Measurements from ENCODE around the gene DMC1.
"Not testable (repeated sequence)": the region's sequence is repeated elsewhere in the genome, so short reads cannot be mapped to it uniquely, and the experiment has no call there.

DMC1 gene

DNA sequence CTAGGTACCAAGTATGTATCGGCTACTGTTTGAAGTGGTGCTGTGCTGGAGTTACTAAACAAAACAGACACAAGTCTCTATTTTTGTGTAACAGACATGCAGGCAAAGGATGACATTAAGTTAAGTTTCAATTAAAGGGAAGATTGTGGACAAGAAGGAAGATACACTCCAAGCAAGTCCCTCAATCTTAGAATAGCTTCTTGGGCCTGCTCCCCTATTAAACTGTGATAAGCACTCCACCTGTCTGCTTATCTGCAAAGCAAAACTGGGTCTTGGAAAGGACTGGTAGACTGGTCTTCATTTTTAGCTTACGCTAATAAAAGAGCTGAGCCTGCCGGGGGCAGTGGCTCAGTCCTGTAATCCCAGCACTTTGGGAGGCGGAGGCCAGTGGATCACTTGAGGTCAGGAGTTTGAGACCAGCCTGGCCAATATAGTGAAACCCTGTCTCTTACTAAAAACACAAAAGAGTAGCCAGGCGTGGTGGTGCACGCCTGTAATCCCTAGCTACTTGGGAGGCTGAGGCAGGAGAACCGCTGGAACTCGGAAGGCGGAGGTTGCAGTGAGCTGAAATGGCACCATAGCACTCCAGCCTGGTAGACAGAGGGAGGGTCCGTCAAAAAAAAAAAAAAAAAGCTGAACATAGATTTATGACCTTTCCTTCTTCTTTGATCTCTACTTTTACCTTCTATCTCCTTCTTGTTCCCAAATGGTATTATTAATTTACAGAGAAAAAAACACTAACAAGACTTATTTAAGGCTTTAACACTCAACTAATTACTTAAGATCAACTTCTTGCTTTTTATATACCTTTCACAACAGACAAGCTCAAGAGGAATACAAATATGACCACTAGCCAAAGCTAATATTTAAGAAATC is 67.9 kb downstream of the DMC1 start:
- no peak for DNase-seq (ENCODE audit: low read depth, low spot score)

DNA sequence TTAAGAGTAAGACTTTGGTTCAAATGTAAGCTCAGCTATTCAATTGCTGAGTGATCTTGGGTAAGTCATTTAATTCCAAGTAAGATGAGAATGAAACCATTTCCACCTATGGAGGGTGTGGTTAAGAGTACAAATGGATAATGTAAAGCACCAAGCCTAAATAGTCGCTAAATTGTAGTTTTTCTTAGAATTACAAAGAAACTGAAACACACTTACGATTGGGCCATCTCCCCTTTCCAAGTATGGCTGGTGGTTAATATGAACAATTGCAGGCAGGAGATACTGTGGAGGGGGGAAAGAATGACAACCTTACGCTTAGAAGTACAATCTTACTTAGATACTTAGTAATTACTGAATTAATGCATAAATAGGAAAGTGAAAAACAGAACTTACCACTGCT is 72.1 kb downstream of the DMC1 start:
- no peak for DNase-seq (ENCODE audit: low read depth, low spot score)

DNA sequence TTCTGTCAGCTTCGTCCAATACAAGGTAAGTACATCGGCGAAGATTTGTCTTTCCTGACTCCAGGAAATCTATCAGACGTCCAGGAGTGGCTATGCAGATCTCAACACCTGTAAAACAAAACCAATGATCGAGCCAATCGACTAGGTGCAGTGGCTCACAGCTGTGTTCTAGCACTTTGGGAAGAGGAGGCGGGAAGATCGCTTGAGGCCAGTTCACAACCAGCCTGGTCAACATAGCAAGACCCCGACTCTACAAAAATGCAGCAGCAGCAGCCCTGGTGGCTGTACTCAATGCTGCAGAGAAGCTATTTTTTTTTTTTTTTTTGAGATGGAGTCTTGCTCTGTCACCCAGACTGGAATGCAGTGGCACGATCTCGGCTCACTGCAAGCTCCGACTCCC is 75.0 kb downstream of the DMC1 start:
- DNase-seq (ENCODE audit: low read depth, low spot score) = no peak

DNA sequence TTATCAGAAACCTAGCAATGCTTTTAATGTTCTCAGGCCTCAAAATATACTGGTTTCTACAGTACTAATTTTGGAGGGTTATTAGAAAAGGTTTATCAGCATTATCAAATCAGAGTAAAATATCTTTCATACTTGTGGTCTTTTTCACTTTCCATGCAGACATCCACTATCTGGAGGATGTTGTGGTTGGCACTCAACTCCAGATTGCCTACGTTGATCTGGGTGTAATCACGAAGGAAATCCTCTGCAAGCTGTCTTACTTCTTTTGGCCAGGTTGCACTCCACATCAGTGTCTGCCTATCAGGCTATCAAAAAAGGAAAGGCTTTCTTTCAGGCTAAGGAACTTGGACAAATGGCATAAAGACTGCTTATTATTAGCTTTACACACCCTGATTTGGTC is 75.5 kb downstream of the DMC1 start:
- no peak for DNase-seq (ENCODE audit: low read depth, low spot score)

DNA sequence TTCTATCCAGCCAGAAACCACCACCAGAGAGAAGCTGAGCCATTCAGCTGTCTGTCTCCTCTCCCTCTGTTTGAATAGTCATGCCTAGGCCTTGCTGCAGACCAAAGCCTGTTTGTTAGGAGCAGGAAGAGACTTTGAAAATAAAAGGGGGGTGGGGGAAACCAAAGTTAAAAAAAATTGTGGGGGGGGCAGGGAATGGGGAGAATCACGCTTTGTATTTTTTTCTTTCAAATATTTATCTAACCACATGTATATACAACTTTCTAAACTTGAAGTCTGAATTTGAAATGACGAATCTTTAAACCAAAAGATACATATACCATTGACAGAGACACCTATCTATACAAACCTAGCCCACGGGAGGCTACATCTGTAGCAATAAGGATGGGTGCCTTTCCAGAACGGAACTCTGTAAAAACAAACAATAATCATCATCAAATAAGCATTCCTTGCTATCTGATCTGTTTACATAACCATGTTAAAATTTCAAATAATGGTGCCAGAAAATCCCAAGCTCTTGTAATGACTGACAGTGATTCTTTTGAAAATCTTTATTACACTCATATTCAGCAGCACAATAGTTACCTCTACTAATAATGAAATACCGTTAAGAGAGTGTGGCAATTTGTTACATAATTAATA is 78.2 kb downstream of the DMC1 start:
- no peak for DNase-seq (ENCODE audit: low read depth, low spot score)

DNA sequence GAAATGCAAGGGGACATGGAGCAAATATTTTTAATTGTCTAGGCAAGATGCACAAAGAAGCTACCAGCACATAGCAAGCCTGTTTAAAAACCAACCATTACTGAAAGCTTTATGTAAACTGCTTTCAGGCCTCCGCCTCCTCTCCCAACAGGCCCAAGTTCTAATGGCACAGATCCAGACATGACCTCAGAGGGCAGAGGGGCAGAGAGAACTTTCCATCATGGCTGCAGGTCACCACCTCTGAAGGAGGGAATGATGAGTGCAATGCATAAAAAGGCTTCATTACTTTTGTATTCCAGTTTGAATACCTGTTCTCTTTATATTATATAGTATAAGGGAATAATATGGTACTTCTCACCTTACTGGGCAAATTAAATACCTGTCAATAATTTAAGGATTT is 79.1 kb downstream of the DMC1 start:
- no peak for DNase-seq (ENCODE audit: low read depth, low spot score)

DNA sequence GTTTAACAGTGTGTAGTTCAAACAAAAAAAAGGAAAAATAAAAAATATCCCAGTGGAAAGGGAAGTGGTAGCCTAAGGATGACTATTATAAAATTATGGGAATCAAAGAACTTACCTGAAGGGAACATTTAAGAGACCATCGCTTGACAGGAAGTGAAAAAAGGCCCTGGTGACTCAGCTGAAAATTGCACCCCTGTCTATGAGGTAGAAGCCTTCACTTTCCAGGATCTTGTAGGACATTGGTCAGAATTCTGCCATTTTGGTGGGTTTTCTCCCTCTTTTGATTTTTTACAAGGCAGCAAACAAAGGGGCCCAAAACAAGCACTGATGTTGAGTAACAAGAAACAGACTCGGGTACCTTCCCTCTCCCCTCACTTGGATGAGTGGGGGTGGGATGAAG is 79.5 kb downstream of the DMC1 start:
- DNase-seq (ENCODE audit: low read depth, low spot score) = no peak

DNA sequence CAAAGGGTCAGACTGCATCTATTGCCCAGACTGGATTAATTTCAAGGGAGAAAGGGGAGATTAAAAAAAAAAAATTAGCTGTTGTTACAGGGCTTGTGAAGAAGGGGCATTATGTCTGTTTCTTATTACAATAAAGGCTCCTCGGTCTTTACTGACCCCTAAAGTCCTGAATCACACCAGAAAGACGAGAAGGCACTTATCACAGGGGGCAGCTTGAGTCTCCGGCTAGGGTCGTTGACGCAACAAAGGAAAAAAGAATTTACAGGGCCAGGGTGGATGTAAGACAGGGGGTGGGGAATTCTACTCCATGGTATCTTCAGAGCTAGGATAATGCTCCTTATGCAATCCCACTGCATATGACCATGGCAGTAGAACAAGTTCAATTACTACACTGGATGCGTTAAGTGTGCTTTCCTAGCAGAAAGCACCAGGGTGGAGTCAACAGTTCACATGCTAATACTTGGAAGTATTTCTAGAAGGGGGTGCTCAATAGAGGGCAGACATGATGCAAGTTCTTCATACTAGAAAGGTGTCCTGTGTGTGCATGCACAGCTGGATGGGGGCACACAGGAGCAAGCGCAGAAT is 80.3 kb downstream of the DMC1 start:
- DNase-seq (ENCODE audit: low read depth, low spot score) = no peak

DNA sequence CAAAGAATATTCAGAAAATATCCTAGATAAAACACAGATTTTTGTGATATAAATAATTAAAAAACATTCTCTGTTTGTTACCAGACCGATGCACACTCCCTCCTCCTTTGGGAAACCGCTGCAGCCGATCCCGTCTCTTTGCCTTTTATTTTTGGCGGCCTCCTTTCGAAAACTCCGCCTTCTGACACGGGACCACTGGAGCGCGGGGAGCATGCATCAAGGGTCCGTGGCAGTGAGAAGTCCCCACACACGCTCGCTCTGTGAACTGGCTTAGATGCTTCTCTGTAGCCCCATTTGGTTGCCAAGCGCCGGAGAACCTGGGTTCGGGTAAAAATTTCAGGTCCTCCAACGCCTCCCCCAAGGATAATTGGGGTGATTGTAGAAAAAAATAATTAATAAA is 80.8 kb downstream of the DMC1 start:
- DNase-seq (ENCODE audit: low read depth, low spot score) = no peak

DNA sequence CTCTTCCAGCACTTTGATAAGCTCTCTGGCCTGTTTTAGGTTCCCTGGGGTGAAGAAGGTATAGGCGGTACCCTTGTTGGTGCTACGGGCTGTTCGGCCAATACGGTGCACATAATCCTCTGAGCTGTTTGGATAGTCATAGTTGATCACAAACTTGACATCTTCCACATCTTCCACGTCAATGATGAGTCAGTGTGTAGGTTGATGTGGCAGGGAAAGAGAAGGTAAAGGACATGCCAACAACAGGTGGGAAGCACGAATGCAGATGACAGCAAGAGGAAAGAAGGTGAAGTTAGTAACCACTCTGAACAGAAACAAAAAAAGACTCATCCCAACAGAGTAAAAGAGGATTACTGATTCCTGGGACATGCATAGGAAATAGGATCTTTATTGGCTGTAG is 82.0 kb downstream of the DMC1 start:
- DNase-seq (ENCODE audit: low read depth, low spot score) = no peak

DNA sequence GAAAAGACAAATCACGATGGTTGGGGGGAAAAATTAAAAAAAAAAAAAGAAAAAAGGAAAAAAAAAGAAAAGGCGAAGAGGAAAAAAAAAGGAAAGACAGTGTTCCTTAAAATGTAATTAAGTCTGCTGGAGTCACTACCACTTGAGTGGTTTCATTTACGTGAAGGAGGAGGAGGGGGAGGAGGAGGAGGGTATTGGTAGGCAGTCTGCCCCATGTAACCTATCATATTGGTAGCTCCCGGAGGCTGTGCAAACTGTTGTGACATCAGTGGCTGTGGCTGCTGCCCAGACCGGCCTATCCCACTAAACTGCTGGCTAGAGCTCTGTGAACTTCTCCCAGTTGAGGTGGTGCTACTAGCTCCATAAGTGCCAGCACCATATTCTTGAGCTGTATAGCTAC is 84.2 kb downstream of the DMC1 start:
- no peak for DNase-seq (ENCODE audit: low read depth, low spot score)

DNA sequence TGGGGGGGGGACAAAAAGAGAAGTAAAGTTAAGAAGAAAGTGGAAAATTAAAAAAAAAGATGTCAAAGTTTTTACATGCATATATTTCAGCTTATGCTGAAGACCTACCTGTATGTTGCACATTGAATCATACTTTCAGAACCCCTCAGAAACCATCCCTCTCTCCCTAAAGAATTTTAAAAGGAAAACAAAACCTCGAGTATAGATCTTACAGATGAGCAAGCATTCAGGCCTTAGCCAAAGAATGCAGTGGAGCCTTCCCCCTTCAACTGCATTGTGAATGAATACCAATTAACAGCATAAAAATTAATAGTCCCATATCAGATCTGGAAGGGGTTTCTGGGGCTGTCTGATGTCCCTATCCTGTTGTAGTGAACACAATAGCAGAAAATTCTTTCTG is 85.7 kb downstream of the DMC1 start:
- no peak for DNase-seq (ENCODE audit: low read depth, low spot score)

DNA sequence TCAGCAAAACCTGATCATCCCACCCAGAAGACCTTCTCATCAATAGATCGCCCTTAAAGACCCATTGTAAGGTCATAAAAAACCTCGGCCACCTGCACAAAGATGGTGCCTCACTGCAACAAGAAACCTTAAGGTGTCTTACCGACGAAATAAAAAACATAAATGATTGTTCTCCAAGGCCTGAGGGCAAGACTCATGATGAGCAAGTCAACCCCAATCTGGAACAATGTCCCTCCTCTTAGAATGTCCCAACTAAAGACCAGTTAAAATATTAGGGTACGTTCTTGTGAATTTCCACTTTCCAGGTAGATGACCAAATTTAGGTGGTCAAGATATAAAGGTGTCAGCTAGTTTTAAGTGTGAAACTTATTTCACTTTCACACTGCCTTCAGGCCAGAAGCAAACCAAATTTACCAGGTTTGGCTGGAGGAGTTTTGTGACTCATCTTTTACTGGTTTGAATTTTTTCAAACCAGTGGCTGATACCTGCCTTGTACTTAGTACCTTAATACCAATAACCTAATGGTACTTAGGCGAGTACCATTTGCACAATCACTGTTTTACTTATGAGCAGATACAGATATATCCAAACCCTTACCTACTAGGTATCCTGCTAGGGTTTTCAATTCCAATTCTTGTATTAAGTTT is 87.2 kb downstream of the DMC1 start:
- no peak for DNase-seq (ENCODE audit: low read depth, low spot score)

DNA sequence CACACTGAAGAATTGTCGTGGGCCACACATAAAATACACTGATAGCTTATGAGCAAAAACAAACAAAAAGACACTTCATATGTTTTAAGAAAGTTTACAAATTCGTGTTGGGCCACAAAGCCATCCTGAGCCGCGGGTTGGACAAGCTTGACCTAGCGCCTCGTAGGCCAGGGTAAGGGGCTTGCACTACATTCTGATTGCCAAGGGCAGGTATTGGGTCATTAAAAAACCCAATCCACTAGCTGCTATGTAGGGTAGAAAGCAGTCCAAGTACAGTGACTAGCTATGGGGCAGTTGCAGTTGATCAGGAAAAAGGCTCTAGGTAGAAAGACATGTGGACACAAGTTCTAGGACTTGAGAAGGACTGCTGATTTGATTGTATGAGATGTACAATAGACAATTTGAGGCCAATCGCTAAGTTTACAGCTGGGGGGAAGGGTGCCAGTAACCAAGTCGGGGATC is 88.1 kb downstream of the DMC1 start:
- no peak for DNase-seq (ENCODE audit: low read depth, low spot score)

DNA sequence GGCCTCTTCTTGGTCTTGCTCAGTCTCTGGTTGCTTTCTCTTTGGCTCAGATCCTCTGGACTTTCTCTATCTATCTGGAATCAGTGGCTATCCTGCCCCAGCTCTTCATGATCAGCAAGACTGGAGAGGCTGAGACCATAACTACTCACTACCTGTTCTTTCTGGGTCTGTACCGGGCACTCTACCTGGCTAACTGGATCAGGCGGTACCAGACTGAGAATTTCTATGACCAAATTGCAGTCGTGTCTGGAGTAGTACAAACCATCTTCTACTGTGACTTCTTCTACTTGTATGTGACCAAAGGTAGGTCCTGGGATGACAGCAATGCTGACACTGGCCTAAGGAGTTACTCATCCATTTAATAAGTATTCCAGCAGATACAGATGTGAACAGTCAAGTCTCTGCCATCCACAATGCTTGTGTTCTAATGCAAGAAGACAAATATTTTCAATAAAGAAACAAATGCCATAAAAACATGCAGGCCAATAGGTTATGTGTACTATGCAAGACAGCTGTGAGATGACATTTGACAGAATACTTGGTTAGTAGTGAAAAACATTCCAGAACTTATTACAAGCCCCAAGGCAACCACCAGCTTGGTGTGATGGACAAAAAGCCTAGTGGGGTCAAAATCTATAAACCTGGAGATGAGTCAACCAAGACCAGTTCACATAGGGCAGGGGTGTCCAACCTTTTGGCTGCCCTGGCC is 88.7 kb downstream of the DMC1 start:
- no peak for DNase-seq (ENCODE audit: low read depth, low spot score)

DNA sequence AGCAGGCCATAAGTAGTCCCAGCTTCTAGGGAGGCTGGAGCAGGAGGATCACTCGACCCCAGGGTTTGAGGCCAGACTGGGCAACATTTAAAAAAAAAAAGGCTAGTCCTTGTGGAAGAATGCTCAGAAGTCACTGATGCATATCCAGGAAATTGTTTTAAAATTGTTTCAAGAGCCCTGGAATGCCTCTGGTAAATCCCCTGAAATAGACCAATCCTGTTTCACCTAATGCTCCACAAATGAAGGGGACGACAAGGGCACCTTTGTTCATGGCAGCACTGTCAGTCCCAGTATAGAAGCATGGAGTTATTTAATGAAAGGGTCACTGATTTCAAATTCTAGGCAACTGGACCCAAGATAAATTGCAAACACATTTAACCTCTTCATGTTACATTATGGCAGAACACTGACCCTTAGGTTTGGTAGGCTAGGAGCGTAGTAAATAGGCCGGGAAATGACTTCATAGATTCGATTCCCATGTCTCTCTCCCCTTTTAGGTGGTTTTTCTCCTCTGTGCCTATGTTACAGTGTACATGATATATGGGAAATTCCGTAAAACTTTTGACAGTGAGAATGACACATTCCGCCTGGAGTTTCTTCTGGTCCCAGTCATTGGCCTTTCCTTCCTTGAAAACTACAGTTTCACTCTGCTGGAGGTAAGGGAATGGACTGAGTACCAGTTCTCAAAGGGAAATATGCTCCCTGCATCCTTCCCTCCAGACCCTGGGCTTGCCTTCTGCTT is 90.7 kb downstream of the DMC1 start:
- no peak for DNase-seq (ENCODE audit: low read depth, low spot score)

DNA sequence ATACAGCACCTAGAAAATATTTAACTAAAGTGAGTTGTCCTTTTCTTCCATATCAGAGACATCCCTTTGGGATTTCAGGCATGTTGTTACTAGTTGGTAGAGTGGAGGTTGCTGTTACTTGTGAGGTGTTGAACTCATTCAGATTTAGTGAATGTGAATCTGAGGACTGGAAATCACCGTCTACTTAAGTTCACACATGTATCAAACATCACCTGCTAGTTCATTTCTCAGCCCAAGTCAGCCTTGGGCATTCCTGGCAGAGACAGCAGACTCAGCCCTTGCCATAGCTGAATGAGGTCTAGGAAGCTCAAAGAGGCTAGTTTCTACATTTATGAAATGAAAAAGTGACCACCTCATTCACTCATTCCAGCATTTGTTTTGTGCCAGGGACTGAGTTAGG is 92.4 kb downstream of the DMC1 start:
- DNase-seq (ENCODE audit: low read depth, low spot score) = no peak

DNA sequence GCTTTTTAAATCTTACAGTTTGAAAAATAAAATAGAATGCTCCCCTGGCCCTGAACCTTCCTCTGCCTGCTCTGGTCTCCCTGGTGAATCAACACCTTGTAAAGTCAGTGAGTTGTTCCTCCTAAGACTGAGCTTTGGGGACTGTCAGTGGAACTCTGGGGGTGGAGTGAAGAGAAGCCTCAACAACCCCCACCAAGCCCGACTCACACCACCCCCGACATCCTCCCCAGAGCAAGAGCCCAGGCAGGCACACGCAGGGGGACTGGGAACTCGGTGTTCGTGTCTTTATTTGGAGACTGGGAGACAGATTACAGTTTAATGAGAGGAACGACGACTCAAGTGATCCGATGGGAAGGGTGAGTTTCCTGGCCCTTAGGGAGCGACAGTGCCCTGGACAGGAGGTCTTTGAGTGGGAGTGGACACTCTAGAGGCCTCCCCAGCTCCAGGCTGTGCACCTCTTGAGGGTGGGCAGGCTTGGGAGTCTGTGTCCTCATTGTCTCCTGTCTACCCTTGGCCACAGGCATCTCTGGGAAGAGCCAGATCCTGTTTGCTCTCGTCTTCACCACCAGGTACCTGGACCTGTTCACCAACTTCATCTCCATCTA is 95.9 kb downstream of the DMC1 start:
- no peak for DNase-seq (ENCODE audit: low read depth, low spot score)

DNA sequence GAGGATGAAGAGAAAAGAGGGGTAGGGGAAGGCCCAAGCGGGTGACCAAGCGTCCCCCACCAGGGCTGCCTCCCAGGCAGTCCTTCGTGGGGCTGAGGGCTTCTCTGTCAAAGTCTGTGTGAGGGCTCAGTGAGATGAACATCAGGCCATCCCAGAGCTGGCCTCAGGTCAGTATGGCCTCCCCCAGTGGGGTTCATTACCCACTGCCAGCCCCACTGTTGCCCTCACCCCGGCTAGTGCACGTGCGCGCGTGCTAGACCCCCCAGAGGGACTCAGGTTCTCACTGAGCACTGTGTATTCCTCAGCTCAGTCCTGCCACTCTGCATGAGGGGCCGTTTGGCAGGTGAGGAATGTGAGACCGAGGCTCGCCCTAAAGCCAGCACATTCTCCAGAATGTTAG is 98.7 kb downstream of the DMC1 start:
- no peak for DNase-seq (ENCODE audit: low read depth, low spot score)

DNA sequence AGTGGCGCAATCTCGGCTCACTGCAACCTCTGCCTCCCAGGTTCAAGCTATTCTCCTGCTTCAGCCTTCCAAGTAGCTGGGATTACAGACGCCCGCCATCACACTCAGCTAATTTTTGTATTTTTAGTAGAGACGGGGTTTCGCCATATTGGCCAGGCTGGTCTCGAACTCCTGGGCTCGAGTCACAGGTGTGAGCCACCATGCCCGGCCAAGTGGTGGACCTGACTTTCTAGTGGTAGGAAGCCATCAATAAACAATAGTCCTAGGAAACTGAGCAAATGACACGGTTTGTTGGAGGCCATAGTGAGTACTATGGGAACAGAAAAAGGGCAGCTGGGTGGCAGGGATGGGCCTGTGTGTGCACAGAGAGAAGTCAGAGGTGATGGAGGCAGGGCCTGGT is 99.8 kb downstream of the DMC1 start:
- not testable (repeated sequence) for DNase-seq (ENCODE audit: low read depth, low spot score)
